NT2/D1 (cell line): ENCODE results near the gene ERBB4.

Source experiments
- DNase-seq: peaks from one replicate; pipeline ENCODE4 v3.0.0-alpha.2; 2011; ENCODE audit warnings: low read depth, low spot score
- H3K27me3 ChIP-seq: 2 replicates; pipeline ENCODE4 v1.6.0; 2011; ENCODE audit warnings: mild to moderate bottlenecking; ENCODE audit not compliant: insufficient read length, insufficient read depth
- H3K36me3 ChIP-seq: 2 replicates; pipeline ENCODE4 v1.6.1; 2011; ENCODE audit warnings: mild to moderate bottlenecking, low read length, mixed read lengths; ENCODE audit not compliant: insufficient read depth, insufficient read length
- H3K4me1 ChIP-seq: 2 replicates; pipeline ENCODE4 v1.5.1; 2011; ENCODE audit not compliant: insufficient read depth, insufficient read length
- H3K4me3 ChIP-seq: 2 replicates; pipeline ENCODE4 v1.5.1; 2011; ENCODE audit warnings: low read depth; ENCODE audit not compliant: insufficient read length
- H3K9ac ChIP-seq: 2 replicates; pipeline ENCODE4 v1.6.0; 2011; ENCODE audit warnings: low read depth; ENCODE audit not compliant: insufficient read length
- H3K9me3 ChIP-seq: 2 replicates; pipeline ENCODE4 v1.5.1; 2011; ENCODE audit warnings: mild to moderate bottlenecking, low read length; ENCODE audit not compliant: insufficient read depth
- SUZ12 ChIP-seq: IDR thresholded peaks from 2 replicates; pipeline ENCODE4 v1.6.1; 2011; ENCODE audit not compliant: insufficient read length, insufficient read depth; ENCODE audit errors: extremely low read depth
- YY1 ChIP-seq: IDR thresholded peaks from 2 replicates; pipeline ENCODE4 v1.6.1; 2011; ENCODE audit not compliant: insufficient read length, insufficient read depth
- ZNF274 ChIP-seq: IDR thresholded peaks from 2 replicates; pipeline ENCODE4 v1.6.1; 2011; ENCODE audit warnings: mild to moderate bottlenecking, low read depth, low read length

The ERBB4 gene

DNA sequence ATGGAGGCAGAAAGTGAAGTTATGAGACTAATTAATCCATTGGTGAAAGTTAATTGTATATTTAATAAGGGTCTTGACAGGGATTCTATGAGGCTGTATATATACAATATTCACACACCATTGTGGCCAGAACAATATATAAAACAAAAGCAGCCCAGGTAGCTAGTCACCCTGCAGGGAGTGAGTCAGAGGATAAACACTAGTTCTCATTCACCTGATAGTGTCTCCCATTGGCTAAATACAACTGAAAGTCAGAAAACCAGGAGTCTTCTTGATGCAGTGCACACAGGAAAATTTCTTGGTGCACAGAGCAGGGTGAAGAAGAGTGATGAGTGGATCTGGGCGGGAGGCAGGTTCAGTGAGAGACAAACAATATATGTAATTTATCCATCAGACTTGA is 465.2 kb downstream of the ERBB4 start:
- TF ChIP-seq ZNF274 (no peak), YY1 (no peak), SUZ12 (no peak)
- Histone ChIP-seq H3K9me3 (no peaks in the 10 kb centered on the region), H3K36me3 (no peaks in the 10 kb centered on the region), H3K4me1 (no peaks in the 10 kb centered on the region), H3K4me3 (no peak overlapping the region), H3K27me3 (no peaks in the 10 kb centered on the region), H3K9ac (no peak overlapping the region)
- DNase-seq = no peak

DNA sequence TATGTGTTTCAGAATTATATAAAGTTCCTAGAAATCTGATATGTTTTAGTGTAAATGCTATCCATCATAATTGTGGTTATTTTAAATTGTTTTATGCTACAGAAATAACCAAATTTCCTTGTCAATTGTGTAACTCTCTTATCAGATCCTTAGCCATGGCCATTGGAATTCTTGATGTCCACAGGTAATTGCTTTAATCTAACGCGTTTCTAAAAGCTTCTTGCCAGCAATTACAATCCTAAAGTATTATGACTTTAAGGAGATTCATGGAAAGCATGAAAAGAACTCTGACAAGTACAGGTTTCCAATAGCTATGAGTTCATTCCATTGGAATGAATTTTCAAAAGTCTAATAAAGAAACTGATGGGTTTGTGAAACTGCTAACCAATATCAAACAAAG is 472.1 kb downstream of the ERBB4 start:
- Histone ChIP-seq H3K27me3 (no peaks in the 10 kb centered on the region), H3K4me1 (no peaks in the 10 kb centered on the region), H3K9ac (no peak overlapping the region), H3K36me3 (no peaks in the 10 kb centered on the region), H3K9me3 (no peaks in the 10 kb centered on the region), H3K4me3 (no peak overlapping the region)
- no peak for DNase-seq
- no peak for TF ChIP-seq YY1
- TF ChIP-seq ZNF274 = no peak
- no peak for TF ChIP-seq SUZ12

DNA sequence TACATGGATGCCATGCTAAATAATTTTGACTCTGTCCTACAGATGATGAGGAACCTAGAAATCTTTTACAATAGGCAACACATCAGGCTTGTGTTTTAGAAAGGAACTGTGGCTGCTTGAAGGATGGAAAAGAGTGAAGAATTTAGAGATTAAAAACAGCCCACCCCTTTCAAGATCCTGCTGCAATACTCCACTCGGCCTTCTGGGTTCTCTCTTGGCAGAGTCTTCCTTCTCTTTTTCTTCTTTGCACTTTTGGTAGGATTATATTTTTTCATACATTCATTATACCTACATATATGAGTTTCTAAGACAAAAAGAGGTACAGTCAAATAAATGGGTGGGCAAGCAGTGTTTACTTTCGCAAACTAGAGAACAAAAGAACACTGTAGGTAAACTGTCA is 474.3 kb downstream of the ERBB4 start:
- TF ChIP-seq ZNF274 = no peak
- TF ChIP-seq YY1 = no peak
- no peak for TF ChIP-seq SUZ12
- H3K9me3 ChIP-seq = no peaks in the 10 kb centered on the region
- no peak overlapping the region for H3K4me3 ChIP-seq
- H3K36me3 ChIP-seq = no peaks in the 10 kb centered on the region
- H3K9ac ChIP-seq = no peak overlapping the region
- H3K4me1 ChIP-seq = no peaks in the 10 kb centered on the region
- H3K27me3 ChIP-seq = no peaks in the 10 kb centered on the region
- DNase-seq = no peak

DNA sequence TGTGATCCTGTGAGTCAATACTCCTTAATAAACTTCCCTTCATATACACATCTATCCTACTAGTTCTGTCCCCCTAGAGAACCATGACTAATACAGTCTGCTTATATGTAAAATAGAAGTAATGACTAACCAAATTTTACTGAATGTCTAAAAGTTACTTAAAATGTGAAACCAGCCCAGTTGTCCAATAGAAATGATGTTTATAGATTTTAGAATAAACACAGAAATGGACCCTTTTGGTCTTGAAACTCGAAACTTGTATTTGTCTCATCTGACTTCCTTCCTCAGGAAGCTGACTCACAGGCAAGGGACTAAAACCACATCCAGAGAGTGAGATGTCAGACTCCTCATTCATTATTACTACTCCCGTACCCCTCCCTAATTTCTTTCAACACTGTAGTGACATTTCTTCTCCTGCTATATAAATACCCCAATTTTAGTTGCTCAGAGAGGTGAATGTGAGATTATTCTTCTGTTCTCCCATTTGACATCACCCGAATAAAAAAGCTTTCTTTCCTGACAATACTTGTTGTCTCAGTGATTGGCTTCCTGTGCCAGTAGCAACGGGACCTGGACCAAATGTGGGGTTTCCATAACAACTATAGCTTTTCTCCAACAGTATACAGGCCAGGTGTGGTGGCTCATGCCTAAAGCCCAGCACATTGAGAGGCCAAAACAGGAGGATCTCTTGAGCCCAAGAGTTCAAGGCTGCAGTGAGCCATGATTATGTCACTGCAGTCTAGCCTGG is 486.0 kb downstream of the ERBB4 start:
- TF ChIP-seq ZNF274 (no peak), SUZ12 (no peak), YY1 (no peak)
- no peak overlapping the region for H3K9ac ChIP-seq
- DNase-seq = no peak
- H3K4me1 ChIP-seq = no peaks in the 10 kb centered on the region
- H3K27me3 ChIP-seq = no peaks in the 10 kb centered on the region
- H3K4me3 ChIP-seq = no peak overlapping the region
- H3K36me3 ChIP-seq = no peaks in the 10 kb centered on the region
- H3K9me3 ChIP-seq = peaks cover 16% of the 10 kb centered on the region; the same call in 1 of the 2 replicates

DNA sequence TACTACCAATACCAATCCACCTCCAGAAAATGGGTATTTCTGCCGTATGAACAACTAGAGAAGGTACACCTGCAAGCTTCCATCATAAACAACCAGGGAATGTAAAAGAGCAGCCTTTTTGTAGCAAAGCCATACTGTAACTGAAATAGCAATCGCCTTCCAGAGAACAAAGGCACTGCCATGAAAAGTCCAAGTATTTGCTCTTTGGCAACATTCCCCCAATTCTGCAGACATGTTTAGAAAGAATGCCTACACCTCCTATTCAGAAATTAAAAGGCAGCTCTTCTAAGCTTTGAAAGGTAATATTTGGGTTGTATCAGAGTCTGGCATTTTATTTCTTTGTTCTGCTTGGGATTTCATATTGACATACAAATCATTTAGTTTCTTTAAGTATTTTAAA is 487.7 kb downstream of the ERBB4 start:
- no peak for DNase-seq
- Histone ChIP-seq H3K4me1 (no peaks in the 10 kb centered on the region), H3K4me3 (no peak overlapping the region), H3K27me3 (no peaks in the 10 kb centered on the region), H3K36me3 (no peaks in the 10 kb centered on the region), H3K9ac (no peak overlapping the region), H3K9me3 (peaks cover 16% of the 10 kb centered on the region; the same call in 1 of the 2 replicates)
- TF ChIP-seq ZNF274 (no peak), YY1 (no peak), SUZ12 (no peak)

DNA sequence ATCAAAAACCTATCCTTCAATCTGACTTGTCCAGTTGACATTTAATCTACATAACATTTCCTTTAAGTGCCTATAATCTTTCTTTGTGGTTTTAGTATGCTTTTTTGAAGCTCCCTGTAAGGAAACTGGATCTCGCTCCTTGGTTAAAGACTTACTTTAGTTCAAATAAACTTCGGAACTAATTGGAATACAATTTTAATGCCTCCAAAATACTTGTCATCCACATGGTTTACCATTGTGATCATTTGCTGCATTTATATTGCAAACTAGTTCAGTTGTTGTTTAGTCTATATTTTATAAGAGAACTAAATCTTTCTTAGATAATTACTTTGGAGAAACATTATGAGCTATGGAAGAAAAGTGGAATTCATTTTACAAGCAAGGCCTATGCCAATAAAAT is 496.0 kb downstream of the ERBB4 start:
- no peaks in the 10 kb centered on the region for H3K27me3 ChIP-seq
- no peak overlapping the region for H3K4me3 ChIP-seq
- TF ChIP-seq ZNF274 = no peak
- no peak for TF ChIP-seq SUZ12
- no peak for TF ChIP-seq YY1
- H3K4me1 ChIP-seq = no peaks in the 10 kb centered on the region
- no peaks in the 10 kb centered on the region for H3K36me3 ChIP-seq
- H3K9ac ChIP-seq = no peak overlapping the region
- DNase-seq = no peak
- H3K9me3 ChIP-seq = no peaks in the 10 kb centered on the region

DNA sequence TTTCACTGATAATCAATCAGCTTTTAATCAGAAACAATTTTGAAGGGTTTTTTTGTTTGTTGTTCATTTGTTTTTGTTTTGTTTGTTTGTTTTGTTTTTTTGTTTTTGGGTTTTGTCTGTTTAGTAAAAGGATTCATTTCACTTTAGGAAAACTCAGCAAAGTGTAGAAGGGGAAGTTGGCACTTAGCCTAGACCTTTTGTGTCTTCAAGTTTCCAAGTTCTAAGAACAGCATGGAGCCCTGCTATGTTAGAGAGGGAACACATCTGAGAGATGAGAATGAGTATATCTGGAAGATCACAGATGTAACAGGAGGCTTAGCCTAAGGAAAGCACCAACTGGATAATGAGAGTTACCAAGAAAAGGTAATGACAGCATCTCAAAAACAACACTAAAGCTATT is 501.5 kb downstream of the ERBB4 start:
- Histone ChIP-seq H3K36me3 (no peaks in the 10 kb centered on the region), H3K4me3 (no peak overlapping the region), H3K27me3 (no peaks in the 10 kb centered on the region), H3K4me1 (no peaks in the 10 kb centered on the region), H3K9ac (no peak overlapping the region), H3K9me3 (no peaks in the 10 kb centered on the region)
- TF ChIP-seq ZNF274 (no peak), YY1 (no peak), SUZ12 (no peak)
- no peak for DNase-seq
